Measurements from ENCODE around the gene RBCK1. TPM values are rescaled to one million over a fixed set of nuclear protein-coding genes. Genes with fewer than 3 reads are reported as not detected.

RBCK1 gene
- total RNA-seq, 1 experiment from 2014 or later: 53.9 TPM

- peak; percentile 38 for DNase-seq
- peaks cover 9% of the 10 kb centered on the region for H3K27me3 ChIP-seq (ENCODE audit: control insufficient read depth, insufficient read depth, low read length)
- peaks cover 4% of the 10 kb centered on the region for H3K36me3 ChIP-seq (replicated peaks; ENCODE audit: control insufficient read depth, insufficient read depth, low read length)
- no peak overlapping the region for H3K4me3 ChIP-seq (ENCODE audit: insufficient read depth, low read depth, low read length)
Observed at GRCh38 chr20:430091-430999, 22.2 kb downstream of the RBCK1 start.

GRCh38 chr20:431012-431904 is 23.2 kb downstream of the RBCK1 start:
- DNase-seq: peak; percentile 87
- peaks cover 7% of the 10 kb centered on the region for H3K36me3 ChIP-seq (replicated peaks; ENCODE audit: control insufficient read depth, insufficient read depth, low read length)
- H3K4me3 ChIP-seq (ENCODE audit: insufficient read depth, low read depth, low read length): no peak overlapping the region
- peaks cover 14% of the 10 kb centered on the region for H3K27me3 ChIP-seq (ENCODE audit: control insufficient read depth, insufficient read depth, low read length)

GRCh38 chr20:432208-432607 is 24.1 kb downstream of the RBCK1 start:
- H3K4me3 ChIP-seq (ENCODE audit: insufficient read depth, low read depth, low read length): no peak overlapping the region
- peaks cover 11% of the 10 kb centered on the region for H3K36me3 ChIP-seq (replicated peaks; ENCODE audit: control insufficient read depth, insufficient read depth, low read length)

GRCh38 chr20:432677-433299 is 24.7 kb downstream of the RBCK1 start:
- DNase-seq: no peak
- Histone ChIP-seq H3K4me3 (ENCODE audit: insufficient read depth, low read depth, low read length) (no peak overlapping the region), H3K36me3 (replicated peaks; ENCODE audit: control insufficient read depth, insufficient read depth, low read length) (peaks cover 13% of the 10 kb centered on the region), H3K27me3 (ENCODE audit: control insufficient read depth, insufficient read depth, low read length) (peaks cover 14% of the 10 kb centered on the region)

More at GRCh38 chr20:432208-432607, 24.1 kb downstream of the RBCK1 start:
- peaks cover 14% of the 10 kb centered on the region for H3K27me3 ChIP-seq (ENCODE audit: control insufficient read depth, insufficient read depth, low read length)
- peak; percentile 36 for DNase-seq

- no peak overlapping the region for H3K4me3 ChIP-seq (ENCODE audit: insufficient read depth, low read depth, low read length)
- H3K36me3 ChIP-seq (replicated peaks; ENCODE audit: control insufficient read depth, insufficient read depth, low read length): peaks cover 14% of the 10 kb centered on the region
- peaks cover 14% of the 10 kb centered on the region for H3K27me3 ChIP-seq (ENCODE audit: control insufficient read depth, insufficient read depth, low read length)
- no peak for DNase-seq
Observed at GRCh38 chr20:433300-433975, 25.3 kb downstream of the RBCK1 start.

GRCh38 chr20:434221-434620 is 26.1 kb downstream of the RBCK1 start:
- DNase-seq: peak; percentile 91
- H3K36me3 ChIP-seq (replicated peaks; ENCODE audit: control insufficient read depth, insufficient read depth, low read length): peaks cover 17% of the 10 kb centered on the region
- H3K27me3 ChIP-seq (ENCODE audit: control insufficient read depth, insufficient read depth, low read length): peaks cover 14% of the 10 kb centered on the region
- no peak overlapping the region for H3K4me3 ChIP-seq (ENCODE audit: insufficient read depth, low read depth, low read length)

- peak; percentile 72 for DNase-seq
- peaks cover 15% of the 10 kb centered on the region for H3K36me3 ChIP-seq (replicated peaks; ENCODE audit: control insufficient read depth, insufficient read depth, low read length)
- no peak overlapping the region for H3K4me3 ChIP-seq (ENCODE audit: insufficient read depth, low read depth, low read length)
- H3K27me3 ChIP-seq (ENCODE audit: control insufficient read depth, insufficient read depth, low read length): peaks cover 14% of the 10 kb centered on the region
Observed at GRCh38 chr20:434661-435419, 26.7 kb downstream of the RBCK1 start.

GRCh38 chr20:435558-435957 is 27.5 kb downstream of the RBCK1 start:
- H3K36me3 ChIP-seq (replicated peaks; ENCODE audit: control insufficient read depth, insufficient read depth, low read length): peaks cover 15% of the 10 kb centered on the region
- H3K4me3 ChIP-seq (ENCODE audit: insufficient read depth, low read depth, low read length): no peak overlapping the region
- H3K27me3 ChIP-seq (ENCODE audit: control insufficient read depth, insufficient read depth, low read length): peaks cover 14% of the 10 kb centered on the region
- DNase-seq: no peak

GRCh38 chr20:436476-436875 is 28.4 kb downstream of the RBCK1 start:
- DNase-seq: no peak
- Histone ChIP-seq H3K4me3 (ENCODE audit: insufficient read depth, low read depth, low read length) (no peak overlapping the region), H3K27me3 (ENCODE audit: control insufficient read depth, insufficient read depth, low read length) (peaks cover 14% of the 10 kb centered on the region), H3K36me3 (replicated peaks; ENCODE audit: control insufficient read depth, insufficient read depth, low read length) (peaks cover 18% of the 10 kb centered on the region)

GRCh38 chr20:437787-438486 is 29.8 kb downstream of the RBCK1 start:
- DNase-seq: no peak
- peaks cover 12% of the 10 kb centered on the region for H3K27me3 ChIP-seq (ENCODE audit: control insufficient read depth, insufficient read depth, low read length)
- H3K36me3 ChIP-seq (replicated peaks; ENCODE audit: control insufficient read depth, insufficient read depth, low read length): peaks cover 21% of the 10 kb centered on the region

GRCh38 chr20:438571-439469 is 30.7 kb downstream of the RBCK1 start:
- peaks cover 21% of the 10 kb centered on the region for H3K36me3 ChIP-seq (replicated peaks; ENCODE audit: control insufficient read depth, insufficient read depth, low read length)
- H3K27me3 ChIP-seq (ENCODE audit: control insufficient read depth, insufficient read depth, low read length): peaks cover 10% of the 10 kb centered on the region
- DNase-seq: no peak
- H3K4me3 ChIP-seq (ENCODE audit: insufficient read depth, low read depth, low read length): no peak overlapping the region

More at GRCh38 chr20:437787-438486, 29.8 kb downstream of the RBCK1 start:
- no peak overlapping the region for H3K4me3 ChIP-seq (ENCODE audit: insufficient read depth, low read depth, low read length)

- no peak overlapping the region for H3K4me3 ChIP-seq (ENCODE audit: insufficient read depth, low read depth, low read length)
Observed at GRCh38 chr20:440148-440547, 32.0 kb downstream of the RBCK1 start.

More at GRCh38 chr20:440148-440547, 32.0 kb downstream of the RBCK1 start:
- H3K27me3 ChIP-seq (ENCODE audit: control insufficient read depth, insufficient read depth, low read length): peaks cover 5% of the 10 kb centered on the region
- H3K36me3 ChIP-seq (replicated peaks; ENCODE audit: control insufficient read depth, insufficient read depth, low read length): peaks cover 22% of the 10 kb centered on the region
- no peak for DNase-seq

All from H7 (cell line).